GM13976 (cell line): ENCODE data around the gene UBE2I.

Source experiments
- DNase-seq: peaks from one replicate; pipeline ENCODE4 v3.0.0; 2012; ENCODE audit warnings: low spot score
- in situ Hi-C: fragments of 300-500 bp; cut with MboI; formaldehyde crosslinking; loops from one replicate; pipeline ENCODE4 v1.12.0; 2022; ENCODE audit warnings: low sequenced_read_pairs, mixed read lengths, inconsistent platforms; ENCODE audit not compliant: unreplicated experiment
- TF ChIP-seq, protein P1 (sequence below): IDR thresholded peaks from 2 replicates; pipeline ENCODE4 v1.5.1; 2012; ENCODE audit warnings: borderline replicate concordance, mild to moderate bottlenecking; ENCODE audit not compliant: insufficient read depth; ENCODE audit errors: extremely low read depth, missing control alignments, control extremely low read depth

The UBE2I gene

DNA sequence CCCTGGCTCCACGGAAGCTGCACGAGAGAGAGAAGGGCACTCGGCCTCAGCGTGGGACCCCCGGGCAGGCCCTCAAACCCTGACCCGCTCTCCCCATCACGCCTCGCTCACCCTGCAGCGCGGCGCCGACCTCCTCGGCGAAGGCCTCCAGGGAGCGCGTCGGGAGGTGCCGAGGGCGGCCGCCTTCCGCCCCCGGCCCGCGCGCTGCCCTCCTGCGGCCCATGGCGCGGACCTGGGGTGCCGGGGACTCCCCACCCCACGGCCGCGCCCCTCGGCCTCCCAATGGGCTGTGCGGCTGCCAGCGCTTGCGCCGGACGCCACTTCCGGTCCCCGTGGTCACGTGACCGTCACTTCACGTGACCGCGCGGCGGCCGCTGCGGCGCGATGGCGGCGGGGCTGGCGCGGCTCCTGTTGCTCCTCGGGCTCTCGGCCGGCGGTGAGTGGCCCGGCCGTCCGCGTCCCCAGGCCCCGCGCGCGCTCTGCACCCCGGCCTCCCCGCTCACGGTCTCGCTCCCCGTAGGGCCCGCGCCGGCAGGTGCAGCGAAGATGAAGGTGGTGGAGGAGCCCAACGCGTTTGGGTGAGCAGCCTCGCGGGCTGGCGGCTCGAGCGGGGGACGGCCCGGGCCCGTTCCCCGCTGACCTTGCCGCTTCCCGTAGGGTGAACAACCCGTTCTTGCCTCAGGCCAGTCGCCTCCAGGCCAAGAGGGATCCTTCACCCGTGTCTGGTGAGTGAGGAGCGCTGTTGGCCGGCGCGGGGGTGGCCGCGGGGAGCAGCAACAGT, 42.3 kb downstream of the UBE2I start, which contains the start of the genes GNPTG and TSR3:
TSS of gene GNPTG (plus strand) at position 350 of the 781 bp plus-strand sequence. CDS start at position 385, 35 bp downstream.
TSS of gene TSR3 (minus strand) at position 297 of the 781 bp plus-strand sequence. CDS start at position 223, 74 bp downstream.
- DNase-seq = peak; percentile 96

DNA sequence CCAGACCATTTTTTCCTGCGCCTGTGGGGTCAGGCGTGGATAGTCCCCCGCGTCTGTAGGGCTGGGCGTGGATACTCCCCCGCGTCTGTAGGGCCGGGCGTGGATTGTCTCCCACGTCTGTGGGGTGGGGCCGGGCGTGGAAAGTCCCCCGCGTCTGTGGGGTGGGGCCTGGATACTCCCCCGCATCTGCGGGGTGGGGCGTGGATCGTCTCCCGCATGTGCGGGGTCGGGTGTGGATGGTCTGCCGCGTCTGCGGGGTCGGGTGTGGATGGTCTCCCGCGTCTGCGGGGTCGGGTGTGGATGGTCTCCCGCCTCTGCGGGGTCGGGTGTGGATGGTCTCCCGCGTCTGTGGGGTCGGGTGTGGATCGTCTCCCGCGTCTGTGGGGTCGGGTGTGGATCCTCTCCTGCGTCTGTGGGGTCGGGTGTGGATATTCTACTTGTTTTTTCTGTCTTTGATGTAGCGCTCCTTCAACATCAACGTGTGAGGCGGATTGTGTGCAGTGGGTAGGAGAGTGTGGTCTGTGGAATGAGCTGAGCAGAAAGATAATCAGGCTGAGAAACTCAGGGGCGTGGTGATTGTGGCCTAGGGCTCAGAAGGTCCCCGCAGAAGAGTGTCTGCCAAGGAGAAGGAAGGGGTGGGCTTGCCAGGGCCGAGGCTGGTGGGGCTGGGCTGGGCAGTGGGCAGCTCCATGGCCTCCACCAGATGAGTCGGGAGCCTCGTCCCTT, 45.5 kb downstream of the UBE2I start:
- DNase-seq = no peak
- in situ Hi-C loops = no loop called here
- TF ChIP-seq, protein P1, sequence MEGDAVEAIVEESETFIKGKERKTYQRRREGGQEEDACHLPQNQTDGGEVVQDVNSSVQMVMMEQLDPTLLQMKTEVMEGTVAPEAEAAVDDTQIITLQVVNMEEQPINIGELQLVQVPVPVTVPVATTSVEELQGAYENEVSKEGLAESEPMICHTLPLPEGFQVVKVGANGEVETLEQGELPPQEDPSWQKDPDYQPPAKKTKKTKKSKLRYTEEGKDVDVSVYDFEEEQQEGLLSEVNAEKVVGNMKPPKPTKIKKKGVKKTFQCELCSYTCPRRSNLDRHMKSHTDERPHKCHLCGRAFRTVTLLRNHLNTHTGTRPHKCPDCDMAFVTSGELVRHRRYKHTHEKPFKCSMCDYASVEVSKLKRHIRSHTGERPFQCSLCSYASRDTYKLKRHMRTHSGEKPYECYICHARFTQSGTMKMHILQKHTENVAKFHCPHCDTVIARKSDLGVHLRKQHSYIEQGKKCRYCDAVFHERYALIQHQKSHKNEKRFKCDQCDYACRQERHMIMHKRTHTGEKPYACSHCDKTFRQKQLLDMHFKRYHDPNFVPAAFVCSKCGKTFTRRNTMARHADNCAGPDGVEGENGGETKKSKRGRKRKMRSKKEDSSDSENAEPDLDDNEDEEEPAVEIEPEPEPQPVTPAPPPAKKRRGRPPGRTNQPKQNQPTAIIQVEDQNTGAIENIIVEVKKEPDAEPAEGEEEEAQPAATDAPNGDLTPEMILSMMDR = no peak

More for the DNA sequence above, 42.3 kb downstream of the UBE2I start, which contains the start of the genes GNPTG and TSR3:
- TF ChIP-seq, protein P1 = no peak
- in situ Hi-C loops = no loop called here

DNA sequence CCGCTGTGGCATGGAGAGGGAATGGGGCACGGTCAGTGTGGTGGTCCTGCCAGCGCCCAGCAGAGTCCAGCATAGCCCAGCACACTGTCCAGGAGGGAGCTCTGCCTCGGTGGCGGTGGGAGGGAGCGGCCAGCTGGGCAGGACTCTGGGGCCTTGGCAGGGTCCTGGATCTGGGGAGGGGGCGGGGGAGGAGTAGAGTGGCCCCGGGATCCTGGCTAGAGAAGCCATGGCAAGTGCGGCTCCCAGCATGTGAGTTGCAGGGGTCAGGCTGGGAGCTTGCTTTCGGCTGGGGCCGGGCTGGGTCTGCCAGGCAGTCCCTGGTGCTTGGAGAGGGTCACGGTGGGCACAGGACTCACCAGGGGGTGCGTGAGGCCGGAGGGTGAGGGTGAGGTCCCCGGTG, 46.2 kb downstream of the UBE2I start:
- TF ChIP-seq, protein P1 = no peak
- in situ Hi-C loops = no loop called here
- no peak for DNase-seq

DNA sequence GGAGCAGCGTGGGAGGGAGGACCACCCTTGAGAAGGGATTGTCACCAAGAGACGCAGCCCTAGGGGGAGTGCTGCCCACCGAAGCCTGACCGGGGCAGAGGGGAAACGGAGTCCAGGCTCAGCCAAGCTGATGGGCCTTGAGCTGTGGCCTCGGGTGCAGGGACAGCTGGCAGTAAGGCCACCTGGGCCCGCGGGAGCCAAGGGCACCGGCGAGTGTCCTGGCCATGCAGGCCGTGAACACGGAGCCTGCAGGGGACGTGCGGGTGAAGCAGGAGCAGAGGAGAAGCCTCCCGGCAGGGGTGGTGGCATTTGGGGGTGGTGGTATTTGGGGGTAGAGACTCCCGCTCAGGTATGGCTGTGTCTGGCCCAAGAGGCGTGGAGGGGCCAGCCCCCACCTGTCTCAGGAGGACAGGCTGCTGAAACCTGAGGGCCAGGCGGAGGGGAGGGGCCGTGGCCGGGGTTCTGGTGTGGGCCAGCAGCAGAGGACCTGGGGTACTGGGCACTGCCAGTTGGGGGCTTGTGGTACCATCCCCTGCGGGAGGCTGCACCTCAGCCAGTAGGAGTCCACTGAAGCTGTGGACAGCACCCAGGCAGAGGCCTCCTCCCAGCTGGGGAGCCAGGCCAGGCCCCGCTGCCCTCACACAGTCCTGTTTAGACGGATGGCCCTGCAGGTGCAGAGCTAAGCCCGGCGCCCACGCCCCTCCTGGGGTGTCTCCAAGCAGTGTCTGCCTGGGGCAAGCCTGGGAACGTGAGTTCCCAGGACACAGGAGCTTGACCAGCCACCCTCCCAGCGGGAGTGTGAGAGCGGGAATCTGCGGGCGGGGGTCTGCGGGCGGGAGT, 46.8 kb downstream of the UBE2I start:
- in situ Hi-C loops = no loop called here
- TF ChIP-seq, protein P1 = no peak

DNA sequence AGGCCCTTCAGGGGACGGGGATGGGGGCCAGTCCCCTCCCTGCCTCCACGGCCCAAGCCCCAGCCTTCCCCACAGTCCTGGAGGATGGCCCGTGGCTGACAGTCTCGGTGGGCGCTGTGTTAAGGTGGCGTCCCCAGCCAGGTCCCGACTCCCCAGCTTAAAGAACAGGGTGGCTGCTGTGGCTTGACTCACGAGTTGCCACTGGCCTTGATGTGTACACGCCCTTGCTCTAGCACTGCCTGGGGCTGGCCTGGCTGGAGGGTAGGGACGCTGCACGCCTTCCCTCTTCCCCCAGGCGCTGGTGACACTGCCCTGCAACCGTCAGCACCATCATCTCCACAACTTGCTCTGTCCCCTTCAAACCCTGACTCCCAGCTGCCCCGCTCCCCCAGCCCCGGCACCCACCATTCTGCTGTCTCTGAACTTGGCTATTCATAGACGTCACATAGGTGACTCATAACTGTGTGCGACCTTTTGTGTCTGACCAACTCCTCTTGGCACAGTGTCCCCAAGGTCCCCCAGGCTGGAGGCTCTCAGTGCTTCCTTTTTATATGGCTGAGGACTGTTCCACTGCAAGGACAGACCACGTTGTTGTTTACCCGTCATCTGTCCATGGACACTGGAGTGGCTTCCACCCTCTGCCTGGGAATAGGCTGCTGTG, 48.6 kb downstream of the UBE2I start:
- in situ Hi-C loops = no loop called here
- DNase-seq = no peak
- TF ChIP-seq, protein P1 = no peak

More for the DNA sequence above, 46.8 kb downstream of the UBE2I start:
- DNase-seq = no peak
